OCI-M2 (cell line): ENCODE measurements around the gene NRTN.
"Not testable (repeated sequence)": the region's sequence is repeated elsewhere in the genome, so short reads cannot be mapped to it uniquely, and the experiment has no call there.

Experiments used
- DNase-seq: peaks from one replicate; lab custom pipeline; 2025; ENCODE audit not compliant: unreplicated experiment; lab: John Stamatoyannopoulos, UW

The NRTN gene

DNA sequence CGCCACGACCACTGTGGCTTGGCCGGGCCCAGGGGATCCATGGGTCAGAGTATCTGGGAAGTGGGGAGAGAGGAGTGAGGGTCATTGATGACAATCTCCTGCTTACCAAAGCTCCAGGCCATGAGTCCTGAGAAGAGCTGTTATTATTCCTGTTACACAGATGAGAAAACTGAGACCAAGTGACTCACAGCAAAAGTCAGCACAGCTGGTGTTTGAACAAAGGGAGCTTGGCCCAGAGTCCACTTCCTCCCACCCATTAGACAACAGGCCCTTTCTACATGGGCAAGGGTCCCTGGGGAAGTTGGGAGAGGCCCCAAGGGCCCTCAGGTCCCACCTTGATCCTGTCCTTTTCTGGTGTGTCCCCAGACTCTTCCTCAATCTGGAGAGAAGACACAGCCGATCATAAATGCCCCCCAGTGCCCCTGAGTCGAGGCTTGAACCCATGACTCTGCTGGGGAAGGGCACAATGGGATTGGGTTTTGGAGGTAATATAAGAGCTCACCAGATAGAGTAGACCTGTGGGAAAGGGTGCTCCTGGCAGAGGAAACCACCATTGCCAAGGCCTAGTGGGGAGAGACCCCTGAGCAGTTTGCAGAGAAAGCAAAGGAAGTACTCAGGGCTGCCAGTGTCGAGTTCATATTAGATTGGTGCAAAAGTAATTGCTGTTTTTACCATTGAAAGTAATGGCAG, 27.8 kb downstream of the NRTN start:
- DNase-seq, result no peak

DNA sequence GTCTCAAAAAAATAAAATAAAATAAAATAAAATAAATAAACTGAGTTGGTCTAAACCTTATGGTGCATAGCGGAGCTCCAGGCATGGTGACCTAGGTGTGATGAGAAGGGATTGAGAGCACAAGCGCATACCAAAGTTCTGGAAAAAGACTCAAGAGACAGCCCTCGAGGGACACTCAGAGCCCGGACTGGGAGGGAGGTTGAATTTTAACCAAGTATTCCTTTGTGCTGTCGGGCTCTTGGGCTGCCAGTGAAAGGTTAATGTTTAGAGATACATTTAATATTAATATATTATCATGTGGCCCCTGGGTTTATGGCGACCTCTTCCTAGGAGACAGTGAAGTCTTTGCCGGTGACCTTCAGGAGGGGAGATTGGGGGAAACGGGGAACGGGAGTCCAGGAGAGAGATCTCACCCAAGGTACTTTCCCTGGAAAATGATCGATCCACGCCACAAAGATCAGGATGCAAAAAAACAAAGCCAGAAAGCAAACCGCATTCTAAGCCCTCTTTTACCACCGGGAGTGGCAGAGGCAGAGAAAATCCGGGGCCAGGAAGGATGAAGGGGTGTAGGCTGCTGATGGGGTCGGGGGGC, 33.0 kb downstream of the NRTN start:
- DNase-seq, result no peak

DNA sequence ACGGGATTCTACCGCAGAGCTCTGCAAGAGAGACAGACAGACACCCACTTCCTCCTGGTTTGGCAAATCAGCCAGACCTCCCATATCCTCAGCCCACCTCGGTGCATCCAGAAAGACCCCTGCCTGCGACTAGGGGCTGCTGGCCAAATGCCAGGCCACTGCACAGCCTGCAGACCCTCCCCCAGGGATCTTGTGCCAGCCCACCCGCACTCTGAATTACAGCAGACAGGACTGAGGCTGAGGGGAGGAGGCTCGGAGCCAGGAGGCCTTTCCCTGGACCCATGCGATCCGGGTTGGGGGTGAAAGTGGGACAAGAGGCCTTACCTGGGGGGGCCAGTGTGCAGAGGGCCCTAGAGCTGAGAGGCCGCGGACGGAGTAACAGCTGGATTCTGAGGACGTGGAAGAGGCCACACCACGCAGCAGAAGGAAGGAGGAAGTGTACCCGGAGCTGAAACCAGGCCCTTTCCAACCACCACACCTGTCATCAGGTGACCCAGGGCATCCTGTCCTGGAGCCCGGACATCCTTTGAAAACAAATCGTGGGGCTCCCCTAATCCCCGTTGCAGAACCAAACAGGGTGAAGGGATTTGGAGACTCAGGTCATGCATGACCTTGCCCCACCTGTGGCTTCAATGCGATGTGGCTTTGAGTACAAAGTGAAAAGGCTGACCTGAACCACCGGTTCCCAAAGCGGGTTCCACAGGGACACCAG, 33.6 kb downstream of the NRTN start:
- DNase-seq, result no peak

DNA sequence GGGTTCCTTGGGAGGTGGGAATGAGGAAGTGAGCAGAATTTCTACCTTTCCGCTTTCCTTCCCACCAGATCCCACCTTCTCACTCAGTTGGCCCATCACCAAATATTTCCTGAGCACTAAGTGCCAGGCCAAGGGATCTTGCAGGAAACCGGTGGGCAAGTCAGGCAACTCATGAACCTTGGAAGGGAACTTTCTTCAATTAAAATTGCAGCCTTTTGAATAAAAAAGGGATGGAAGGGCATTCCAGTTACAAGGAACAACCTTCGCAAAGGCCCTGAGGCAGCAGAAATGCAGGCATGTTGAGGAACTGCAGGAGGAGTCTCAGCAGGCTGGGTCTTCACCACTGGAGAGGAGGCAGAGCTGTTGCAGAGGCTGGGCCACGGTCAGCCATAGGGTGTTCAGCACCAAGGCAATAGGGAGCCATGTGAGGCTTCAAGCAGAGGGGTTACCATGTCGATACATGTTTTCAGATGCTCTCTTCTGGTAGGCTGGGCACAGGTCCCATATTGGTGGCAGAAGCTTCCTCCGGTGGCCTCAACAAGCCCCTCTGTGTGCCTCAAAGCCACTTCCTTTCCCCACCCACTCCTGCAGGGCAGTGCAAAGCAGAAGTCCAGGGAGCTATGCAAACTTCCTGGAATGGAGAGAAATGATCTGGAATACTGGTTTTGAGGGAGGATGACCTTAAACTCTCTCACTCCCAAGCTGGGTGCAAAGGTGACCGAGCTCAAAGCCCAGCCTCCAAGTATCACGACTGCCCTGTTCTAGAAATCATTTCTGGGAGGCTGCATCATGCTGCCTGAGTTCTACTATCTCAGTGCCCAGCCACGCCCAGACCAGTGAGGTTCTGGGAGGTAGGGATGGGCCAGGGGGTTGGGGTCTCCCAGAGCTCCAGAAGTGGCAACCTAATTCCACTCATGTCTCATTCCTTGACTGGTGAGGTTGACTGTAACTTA, 34.5 kb downstream of the NRTN start, which contains the start of gene FUT6:
TSS of gene FUT6 (minus strand) at position 638 of the 953 bp plus-strand sequence. CDS start 7,135 bp downstream, outside the sequence.
- DNase-seq, result no peak

DNA sequence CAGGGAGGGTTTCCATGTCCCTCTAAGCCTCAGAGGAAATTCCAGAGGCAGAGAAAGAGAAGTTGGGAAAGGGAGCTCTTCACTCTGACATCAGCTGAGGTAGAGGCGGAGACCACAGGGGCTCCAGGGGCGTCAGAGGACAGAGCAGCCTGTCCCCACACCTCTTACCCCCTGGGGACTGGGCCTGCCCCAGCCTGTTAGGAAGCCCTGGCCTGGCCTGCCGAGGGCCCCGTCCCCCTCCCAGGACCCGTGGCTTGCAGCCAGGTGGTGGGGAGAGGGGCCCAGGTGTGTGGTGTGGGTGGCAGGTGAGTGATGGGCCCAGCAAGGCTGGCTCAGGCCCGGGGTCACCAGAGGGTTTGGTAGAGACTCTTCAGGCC, 36.9 kb downstream of the NRTN start:
- not testable (repeated sequence) for DNase-seq

DNA sequence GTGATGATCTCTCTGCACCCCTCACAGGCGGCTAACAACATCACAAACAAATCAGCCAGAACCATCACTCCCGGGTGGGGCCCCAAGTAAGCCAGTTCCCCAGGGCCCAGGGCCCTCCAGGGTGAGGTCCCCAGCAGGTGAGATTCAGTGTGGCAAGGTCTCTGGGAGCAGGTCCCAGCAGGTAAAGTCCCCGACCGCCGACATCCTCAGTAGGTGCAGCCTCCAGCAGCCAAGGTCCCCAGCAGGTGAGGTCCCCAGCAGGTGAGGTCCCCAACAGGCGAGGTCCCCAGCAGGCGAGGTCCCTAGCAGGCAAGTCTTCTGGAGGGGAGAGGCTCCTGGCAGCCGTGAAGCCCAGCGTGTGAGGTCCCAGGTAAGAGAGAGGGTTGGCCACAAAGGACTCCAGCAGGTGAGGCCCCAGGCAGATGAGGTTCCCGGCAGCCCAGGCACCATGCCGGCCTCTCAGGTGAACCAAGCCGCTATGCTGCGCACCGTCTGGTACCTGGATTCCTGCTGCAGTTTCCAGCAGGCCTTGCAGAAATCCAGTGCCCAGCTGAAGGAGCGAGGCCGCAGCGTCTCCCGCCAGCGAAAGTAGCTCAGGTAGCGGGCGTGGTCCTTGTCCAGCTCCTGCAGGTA, 38.5 kb downstream of the NRTN start:
- DNase-seq, result no peak

DNA sequence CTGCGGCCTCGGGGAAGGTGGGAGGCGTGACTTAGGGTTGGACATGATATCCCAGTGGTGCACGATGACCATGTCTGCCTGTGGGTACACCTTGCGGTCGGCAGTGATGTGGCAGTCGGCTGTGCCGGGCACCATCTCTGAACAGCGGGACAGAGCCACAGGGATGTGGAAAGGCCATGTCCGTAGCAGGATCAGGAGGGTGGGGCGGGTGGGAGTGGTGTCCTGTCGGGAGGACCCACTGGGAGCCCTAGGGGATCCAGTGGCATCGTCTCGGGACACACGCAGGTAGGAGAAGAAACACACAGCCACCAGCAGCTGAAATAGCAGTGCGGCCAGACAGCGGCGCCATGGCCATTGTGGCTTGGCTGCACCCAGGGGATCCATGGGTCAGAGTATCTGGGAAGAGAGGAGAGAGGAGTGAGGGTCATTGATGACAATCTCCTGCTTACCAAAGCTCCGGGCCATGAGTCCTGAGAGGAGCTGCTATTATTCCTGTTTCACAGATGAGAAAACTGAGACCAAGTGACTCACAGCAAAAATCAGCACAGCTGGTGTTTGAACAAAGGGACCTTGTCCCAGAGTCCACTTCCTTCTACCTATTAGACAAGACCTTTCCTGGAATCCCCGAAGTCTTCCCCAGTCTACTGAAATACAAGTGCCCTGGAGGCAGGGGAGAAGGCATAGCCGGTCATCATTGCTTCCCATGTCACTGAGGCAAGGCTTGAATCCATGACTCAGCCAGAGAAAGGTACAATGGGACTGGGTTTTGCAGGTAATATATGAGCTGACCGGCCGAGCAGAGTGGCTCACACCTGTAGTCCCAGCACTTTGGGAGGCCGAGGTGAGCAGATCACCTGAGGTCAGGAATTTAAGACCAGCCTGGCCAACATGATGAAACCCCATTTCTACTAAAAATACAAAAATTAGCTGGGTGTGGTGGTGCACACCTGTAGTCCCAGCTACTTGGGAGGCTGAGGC, 39.9 kb downstream of the NRTN start:
- DNase-seq, result no peak

DNA sequence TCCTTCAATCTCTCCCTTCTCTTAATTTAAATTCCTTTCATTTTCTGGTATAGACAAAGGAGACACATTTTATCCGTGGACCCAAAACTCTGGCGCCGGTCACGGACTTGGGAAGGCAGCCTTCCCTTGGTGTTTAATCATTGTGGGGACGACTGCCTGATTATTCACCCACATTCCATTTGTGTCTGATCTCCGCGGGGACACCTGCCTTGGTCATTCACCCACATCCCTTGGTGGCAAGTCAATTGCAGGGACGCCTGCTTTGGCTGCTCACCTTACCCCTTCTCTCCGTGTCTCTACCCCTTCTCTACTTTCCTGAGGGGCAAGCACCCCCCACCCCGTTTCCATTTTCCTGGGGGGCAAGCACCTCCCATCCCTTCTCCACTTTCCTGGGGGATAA, 43.0 kb downstream of the NRTN start:
- not testable (repeated sequence) for DNase-seq

DNA sequence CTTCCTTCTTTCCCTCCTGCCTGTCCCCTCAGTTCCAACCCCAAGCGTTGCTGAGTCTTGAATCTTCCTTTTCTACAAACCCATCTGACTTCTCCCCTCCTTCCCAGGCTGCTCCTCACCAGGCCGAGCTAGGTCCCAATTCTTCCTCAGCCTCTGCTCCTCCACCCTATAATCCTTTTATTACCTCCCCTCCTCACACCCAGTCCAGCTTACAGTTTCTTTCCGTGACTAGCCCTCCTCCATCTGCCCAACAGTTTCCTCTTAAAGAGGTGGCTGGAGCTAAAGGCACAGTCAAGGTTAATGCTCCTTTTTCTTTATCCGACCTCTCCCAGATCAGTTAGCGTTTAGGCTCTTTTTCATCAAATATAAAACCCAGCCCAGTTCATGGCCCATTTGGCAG, 43.8 kb downstream of the NRTN start:
- DNase-seq, result not testable (repeated sequence)

DNA sequence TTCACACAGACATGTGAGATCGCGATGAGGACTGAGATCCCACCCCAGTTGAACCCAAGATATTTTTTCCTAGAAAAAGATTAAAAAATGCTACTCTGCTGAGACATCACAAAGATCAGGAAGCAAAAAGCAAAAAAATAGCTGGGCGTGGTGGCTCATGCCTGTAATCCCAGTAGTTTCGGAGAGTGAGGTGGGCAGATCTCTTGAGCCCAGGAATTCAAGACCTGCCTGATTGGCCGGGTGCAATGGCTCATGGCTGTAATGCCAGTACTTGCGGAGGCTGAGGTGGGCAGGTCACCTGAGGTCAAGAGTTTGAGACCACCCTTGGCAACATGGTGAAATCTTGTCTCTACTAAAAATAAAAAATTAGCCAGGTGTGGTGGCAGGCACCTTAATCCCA, 45.3 kb downstream of the NRTN start:
- no peak for DNase-seq

DNA sequence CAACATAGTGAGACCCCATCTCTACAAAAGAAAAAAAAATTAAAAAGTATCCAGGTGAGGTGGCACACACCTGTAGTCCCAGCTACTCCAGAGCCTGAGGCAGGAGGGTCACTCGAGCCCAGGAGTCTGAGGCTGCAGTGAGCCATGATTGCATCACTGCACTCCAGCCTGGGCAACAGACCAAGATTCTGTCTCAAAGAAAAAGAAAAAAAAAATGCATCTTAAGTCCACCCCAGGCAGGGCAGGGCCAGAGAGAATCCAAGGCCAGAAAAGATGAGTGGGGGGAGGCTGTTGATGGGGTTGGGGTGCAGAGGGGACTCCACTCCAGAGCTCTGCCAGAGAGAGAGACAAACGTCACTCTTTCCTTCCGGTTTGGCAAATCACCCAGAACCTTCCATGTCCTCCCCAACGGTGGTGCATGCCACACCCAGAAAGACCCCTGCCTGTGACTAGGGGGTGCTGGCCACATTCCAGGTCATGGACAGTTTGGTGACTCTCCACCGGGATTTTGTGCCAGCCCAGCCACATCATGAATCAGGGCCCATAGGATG, 46.0 kb downstream of the NRTN start:
- DNase-seq, result no peak

DNA sequence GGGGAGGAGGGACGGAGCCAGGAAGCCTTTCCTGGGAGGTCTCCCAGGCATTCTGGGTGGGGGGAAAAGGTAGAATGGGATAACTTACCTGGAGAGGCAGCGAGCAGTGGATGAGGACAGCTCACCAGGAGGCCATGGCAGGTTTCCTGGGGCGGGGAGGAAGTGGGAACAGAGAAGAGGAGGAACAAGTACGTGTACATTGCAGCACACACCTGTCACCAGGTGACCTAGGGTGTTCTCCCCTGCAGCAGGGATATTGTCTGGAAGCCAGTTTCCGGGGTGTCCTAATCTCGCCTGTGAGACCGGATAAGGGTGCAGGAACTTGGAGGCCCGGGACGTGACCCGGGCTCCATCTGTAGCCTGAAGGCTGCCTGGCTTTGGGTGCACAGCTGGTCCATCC, 46.4 kb downstream of the NRTN start, which contains the start of gene FUT3:
TSS of gene FUT3 (minus strand) at position 148 of the 400 bp plus-strand sequence.
- DNase-seq, result no peak

DNA sequence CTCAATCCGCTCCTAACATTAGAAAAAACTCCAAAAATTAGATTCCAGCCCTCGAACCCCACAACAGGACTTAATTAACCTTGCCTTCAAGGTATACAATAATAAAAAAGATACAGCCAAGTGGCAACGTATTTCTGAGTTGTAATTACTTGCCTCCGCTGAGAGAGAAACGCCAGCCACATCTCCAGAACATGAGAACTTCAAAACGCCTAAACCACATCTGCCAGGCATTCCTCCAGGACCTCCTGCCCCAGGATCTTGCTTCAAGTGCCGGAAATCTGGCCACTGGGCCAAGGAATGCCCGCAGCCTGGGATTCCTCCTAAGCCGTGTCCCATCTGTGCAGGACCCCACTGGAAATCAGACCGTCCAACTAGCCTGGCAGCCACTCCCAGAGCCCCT, 49.3 kb downstream of the NRTN start:
- DNase-seq, result not testable (repeated sequence)

DNA sequence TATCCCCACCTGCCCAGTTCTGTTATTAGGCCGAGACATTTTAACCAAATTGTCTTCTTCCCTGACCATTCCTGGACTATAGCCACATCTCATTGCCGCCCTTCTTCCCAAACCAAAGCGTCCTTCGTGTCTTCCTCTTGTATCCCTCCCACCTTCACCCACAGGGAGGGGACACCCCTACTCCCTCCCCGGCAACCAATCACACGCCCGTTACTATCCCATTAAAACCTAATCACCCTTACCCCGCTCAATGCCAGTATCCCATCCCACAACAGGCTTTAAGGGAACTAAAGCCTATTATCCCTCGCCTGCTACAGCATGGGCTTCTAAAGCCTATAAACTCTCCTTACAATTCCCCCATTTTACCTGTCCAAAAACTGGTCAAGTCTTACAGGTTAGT, 50.3 kb downstream of the NRTN start:
- not testable (repeated sequence) for DNase-seq

DNA sequence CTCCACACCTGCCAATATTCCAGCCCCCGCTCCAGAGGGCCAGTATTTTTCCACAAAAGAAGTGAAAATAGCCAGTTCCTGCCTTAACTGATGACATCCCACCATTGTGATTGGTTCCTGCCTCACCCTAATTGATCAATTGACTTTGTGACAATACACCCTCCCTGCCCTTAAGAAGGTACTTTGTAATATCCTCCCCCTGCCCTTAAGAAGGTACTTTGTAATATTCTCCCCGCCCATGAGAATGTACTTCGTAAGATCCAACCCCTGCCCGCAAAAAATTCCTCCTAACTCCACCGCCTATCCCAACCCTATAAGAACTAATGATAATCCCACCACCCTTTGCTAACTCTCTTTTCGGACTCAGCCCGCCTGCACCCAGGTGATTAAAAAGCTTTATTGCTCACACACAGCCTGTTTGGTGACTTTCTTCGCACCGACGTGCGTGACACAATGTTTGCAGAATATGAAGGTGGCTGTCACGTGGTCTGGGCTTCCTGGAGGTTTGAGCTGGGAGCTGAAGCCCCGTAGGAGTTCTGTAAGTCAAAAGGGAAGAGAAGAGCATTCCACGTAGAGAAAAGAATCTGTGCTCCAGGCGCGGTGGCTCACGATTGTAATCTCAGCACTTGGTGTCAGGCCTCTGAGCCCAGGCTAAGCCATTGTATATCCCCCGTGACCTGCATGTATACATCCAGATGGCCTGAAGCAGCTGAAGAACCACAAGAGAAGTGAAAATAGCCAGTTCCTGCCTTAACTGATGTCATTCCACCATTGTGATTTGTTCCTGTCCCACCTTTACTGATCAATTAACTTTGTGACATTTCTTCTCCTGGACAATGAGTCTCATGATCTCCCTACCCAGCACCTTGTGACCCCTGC, 52.6 kb downstream of the NRTN start:
- DNase-seq, result no peak

DNA sequence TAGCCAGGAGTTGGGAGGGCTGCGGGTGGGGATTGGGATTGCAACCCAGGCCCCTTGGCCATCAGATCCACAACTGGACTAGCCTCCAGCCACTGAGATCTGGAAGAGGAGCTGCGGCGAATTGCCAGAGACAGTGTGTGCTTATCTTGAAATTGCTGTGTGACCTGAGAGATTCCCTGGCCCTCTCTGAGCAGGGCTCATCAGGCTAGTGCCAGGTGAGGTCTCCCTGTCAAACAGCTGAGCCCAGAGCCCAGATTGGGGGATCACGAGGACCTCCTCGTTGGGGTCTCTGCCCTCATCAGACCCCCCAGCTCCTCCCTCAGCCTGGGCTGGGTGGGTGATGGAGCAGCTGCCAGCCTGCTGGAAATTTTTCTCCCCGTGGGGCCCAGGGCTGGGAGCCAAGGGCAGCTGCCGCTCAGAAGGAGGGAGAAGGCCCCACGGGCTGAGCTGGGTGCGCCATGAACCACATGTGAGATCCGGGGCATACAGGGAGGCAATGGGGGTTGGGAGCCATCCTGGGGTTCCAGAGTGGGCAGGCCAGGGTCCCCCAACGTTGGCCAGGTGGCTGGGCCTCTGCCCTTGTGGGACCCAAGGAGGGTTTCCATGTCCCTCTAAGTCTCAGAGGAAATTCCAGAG, 58.3 kb downstream of the NRTN start:
- no peak for DNase-seq

DNA sequence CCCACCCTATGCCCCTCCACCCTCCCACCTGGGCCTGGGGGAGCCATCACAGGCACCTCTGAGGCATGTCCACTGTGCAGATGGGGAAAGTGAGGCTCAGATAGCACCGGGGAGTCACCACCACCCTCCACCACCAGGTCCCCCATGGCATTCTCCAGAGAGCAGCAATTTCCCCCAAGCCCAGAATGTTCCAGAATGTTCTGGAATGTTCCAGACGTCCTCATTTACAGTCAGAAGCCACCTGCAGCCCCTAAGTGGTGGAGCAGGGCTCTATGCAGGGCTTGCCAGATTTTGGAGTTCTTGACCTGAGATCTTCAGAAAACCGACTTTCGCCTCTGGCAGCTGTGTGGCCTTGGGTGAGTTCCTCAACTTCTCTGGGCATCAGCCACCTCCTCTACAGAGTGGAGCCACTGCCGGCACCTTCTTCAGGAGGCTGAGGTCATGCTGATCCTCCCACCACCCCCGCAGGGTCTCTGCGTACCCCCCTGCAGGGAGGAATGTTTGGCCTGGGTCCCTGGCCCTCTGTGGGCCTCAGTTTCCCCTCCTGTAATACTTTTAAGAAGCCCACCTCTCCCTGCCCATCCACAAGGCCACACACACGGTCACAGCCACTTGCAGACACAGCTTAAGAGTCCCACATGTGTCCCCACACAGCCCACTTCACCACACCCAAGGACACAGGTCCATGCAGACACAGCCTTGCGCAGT, 59.3 kb downstream of the NRTN start:
- no peak for DNase-seq
